HEK293 (cell line): ENCODE measurements around the gene CDH23.
A peak's percentile ranks its signal among the peaks of the same experiment; 100 is the strongest.

Experiments used
- CTCF ChIA-PET: fragments of 350-600 bp; formaldehyde crosslinking; extraction: SDS; loops from one replicate; lab custom pipeline; 2021; ENCODE audit warnings: antibody characterized with exemption; lab: Yijun Ruan, JAX
- POLR2A ChIA-PET: fragments of 300-600 bp; formaldehyde crosslinking; extraction: SDS; loops from one replicate; lab custom pipeline; 2020; ENCODE audit warnings: antibody characterized with exemption, inconsistent platforms; lab: Yijun Ruan, JAX
- H3K27ac ChIP-seq: fragments of 200-500 bp; sonication (Bioruptor generic); 2 replicates; pipeline ENCODE4 v1.5.1; 2014; ENCODE audit warnings: low read depth, low read length, control low read depth, inconsistent platforms; ENCODE audit errors: extremely low read depth
- H3K36me3 ChIP-seq, 2 experiments: fragments of 200-500 bp in 1 of 2; sonication (Bioruptor generic) in 1 of 2; 1 replicate in 1 of 2; 2 replicates in 1 of 2; pipeline ENCODE4 v1.5.1; 2014 to 2017; ENCODE audit warnings: inconsistent platforms in 2 of 2, low read length in 2 of 2; ENCODE audit not compliant: control insufficient read depth in 2 of 2, insufficient read depth in 1 of 2
- H3K4me1 ChIP-seq: fragments of 200-500 bp; sonication (Bioruptor generic); 2 replicates; pipeline ENCODE4 v1.5.1; 2014; ENCODE audit warnings: mild to moderate bottlenecking, low read length, inconsistent platforms; ENCODE audit not compliant: control insufficient read depth, insufficient read depth
- H3K4me3 ChIP-seq: 2 replicates; pipeline ENCODE4 v1.5.1; 2011; ENCODE audit warnings: low read depth, mild to moderate bottlenecking, control low read depth, low read length, moderate library complexity
- H3K9me3 ChIP-seq: fragments of 200-500 bp; sonication (Bioruptor generic); 2 replicates; pipeline ENCODE4 v1.5.1; 2014; ENCODE audit warnings: low read depth, low read length, inconsistent platforms; ENCODE audit not compliant: control insufficient read depth, insufficient read depth
- ELK4 ChIP-seq: IDR thresholded peaks from 2 replicates; pipeline ENCODE4 v1.6.1; 2011; ENCODE audit warnings: mild to moderate bottlenecking, low read depth, low read length, borderline replicate concordance
- GLI2 ChIP-seq: fragments of 450-650 bp; formaldehyde crosslinking; IDR thresholded peaks from 2 replicates; pipeline ENCODE4; 2017; ENCODE audit warnings: missing biosample characterization, missing genetic modification characterization, low read depth, borderline replicate concordance
- GLIS1 ChIP-seq: fragments of 450-650 bp; formaldehyde crosslinking; IDR thresholded peaks from 2 replicates; pipeline ENCODE4 v1.5.1; 2016; ENCODE audit warnings: missing biosample characterization, missing genetic modification characterization
- KLF7 ChIP-seq: fragments of 450-650 bp; formaldehyde crosslinking; IDR thresholded peaks from 2 replicates; pipeline ENCODE4 v1.5.1; 2016; ENCODE audit warnings: missing biosample characterization, missing genetic modification characterization, borderline replicate concordance
- SP7 ChIP-seq: fragments of 450-650 bp; formaldehyde crosslinking; IDR thresholded peaks from 2 replicates; pipeline ENCODE4 v1.5.1; 2016; ENCODE audit warnings: missing biosample characterization, missing genetic modification characterization
- YY2 ChIP-seq: fragments of 450-650 bp; formaldehyde crosslinking; IDR thresholded peaks from 2 replicates; pipeline ENCODE4 v1.5.1; 2016; ENCODE audit warnings: missing biosample characterization, missing genetic modification characterization
- ZBTB44 ChIP-seq: fragments of 450-650 bp; IDR thresholded peaks from 2 replicates; pipeline ENCODE4 v1.5.1; 2018; ENCODE audit warnings: missing biosample characterization, mild to moderate bottlenecking, missing genetic modification characterization
- ZBTB49 ChIP-seq: fragments of 450-650 bp; formaldehyde crosslinking; IDR thresholded peaks from 2 replicates; pipeline ENCODE4 v1.5.1; 2016; ENCODE audit warnings: missing biosample characterization, missing genetic modification characterization, low read depth
- ZEB2 ChIP-seq: fragments of 450-650 bp; formaldehyde crosslinking; IDR thresholded peaks from 2 replicates; pipeline ENCODE4 v1.5.1; 2016; ENCODE audit warnings: missing biosample characterization, missing genetic modification characterization
- ZFHX2 ChIP-seq: fragments of 450-650 bp; formaldehyde crosslinking; conservative IDR thresholded peaks from 2 replicates; pipeline ENCODE4 v1.5.1; 2016; ENCODE audit warnings: missing biosample characterization, missing genetic modification characterization
- ZFP3 ChIP-seq: fragments of 450-650 bp; formaldehyde crosslinking; IDR thresholded peaks from 2 replicates; pipeline ENCODE4 v1.5.1; 2016; ENCODE audit warnings: low read depth, missing biosample characterization, missing genetic modification characterization
- ZFP69B ChIP-seq: fragments of 450-650 bp; formaldehyde crosslinking; IDR thresholded peaks from 2 replicates; pipeline ENCODE4 v1.5.1; 2016; ENCODE audit warnings: missing biosample characterization, missing genetic modification characterization
- ZNF10 ChIP-seq: fragments of 450-650 bp; formaldehyde crosslinking; IDR thresholded peaks from 2 replicates; pipeline ENCODE4 v1.5.1; 2017; ENCODE audit warnings: missing biosample characterization, missing genetic modification characterization
- ZNF133 ChIP-seq: fragments of 450-650 bp; formaldehyde crosslinking; IDR thresholded peaks from 2 replicates; pipeline ENCODE4 v1.5.1; 2016; ENCODE audit warnings: missing biosample characterization, missing genetic modification characterization
- ZNF211 ChIP-seq: fragments of 450-650 bp; formaldehyde crosslinking; IDR thresholded peaks from 2 replicates; pipeline ENCODE4 v1.5.1; 2016; ENCODE audit warnings: low read depth, missing biosample characterization, missing genetic modification characterization
- ZNF449 ChIP-seq: fragments of 450-650 bp; formaldehyde crosslinking; IDR thresholded peaks from 2 replicates; pipeline ENCODE4 v1.5.1; 2017; ENCODE audit warnings: missing biosample characterization, mild to moderate bottlenecking, missing genetic modification characterization, moderate library complexity
- ZNF558 ChIP-seq: fragments of 450-650 bp; formaldehyde crosslinking; IDR thresholded peaks from 2 replicates; pipeline ENCODE4 v1.5.1; 2016; ENCODE audit warnings: missing biosample characterization, missing genetic modification characterization
- ZNF580 ChIP-seq: fragments of 450-650 bp; formaldehyde crosslinking; IDR thresholded peaks from 2 replicates; pipeline ENCODE4 v1.5.1; 2016; ENCODE audit warnings: missing biosample characterization, missing genetic modification characterization
- ZNF585B ChIP-seq: fragments of 450-650 bp; formaldehyde crosslinking; IDR thresholded peaks from 2 replicates; pipeline ENCODE4 v1.5.1; 2016; ENCODE audit warnings: missing biosample characterization, missing genetic modification characterization
- ZNF626 ChIP-seq: fragments of 450-650 bp; sonication (Bioruptor Pico); formaldehyde crosslinking; IDR thresholded peaks from 2 replicates; pipeline ENCODE4 v1.5.1; 2018; ENCODE audit warnings: missing biosample characterization, missing genetic modification characterization, inconsistent platforms
- ZNF660 ChIP-seq: fragments of 450-650 bp; IDR thresholded peaks from 2 replicates; pipeline ENCODE4 v1.5.1; 2018; ENCODE audit warnings: missing biosample characterization, mild to moderate bottlenecking, missing genetic modification characterization
- ZNF707 ChIP-seq: fragments of 450-650 bp; formaldehyde crosslinking; IDR thresholded peaks from 2 replicates; pipeline ENCODE4 v1.5.1; 2016; ENCODE audit warnings: missing biosample characterization, missing genetic modification characterization
- ZNF837 ChIP-seq: fragments of 450-650 bp; formaldehyde crosslinking; IDR thresholded peaks from 2 replicates; pipeline ENCODE4 v1.5.1; 2016; ENCODE audit warnings: missing biosample characterization, missing genetic modification characterization
- ZNF843 ChIP-seq: fragments of 450-650 bp; formaldehyde crosslinking; IDR thresholded peaks from 2 replicates; pipeline ENCODE4 v1.5.1; 2016; ENCODE audit warnings: missing biosample characterization, missing genetic modification characterization
- ZSCAN23 ChIP-seq: fragments of 450-650 bp; formaldehyde crosslinking; IDR thresholded peaks from 2 replicates; pipeline ENCODE4 v1.5.1; 2016; ENCODE audit warnings: missing biosample characterization, missing genetic modification characterization

CDH23 gene

GRCh38 chr10:71739358-71739900 lies 342.7 kb downstream of the CDH23 start:
- Histone ChIP-seq H3K27ac (no peak overlapping the region), H3K4me3 (no peak overlapping the region), H3K36me3 (no peaks in the 10 kb centered on the region), H3K9me3 (no peaks in the 10 kb centered on the region), H3K4me1 (no peaks in the 10 kb centered on the region)
- ChIA-PET CTCF (interaction anchor here (0.6 kb wide), 1 partner anchor 468 kb away, joined by 3 read pairs; no protein-coding TSS in a partner anchor), POLR2A (no interaction called here)
- TF ChIP-seq ZEB2 (tag by site-specific recombination), result no peak

GRCh38 chr10:71740069-71740653 lies 343.4 kb downstream of the CDH23 start:
- no peaks in the 10 kb centered on the region for H3K36me3 ChIP-seq
- CTCF ChIA-PET, result interaction anchor here (2.4 kb wide), 1 partner anchor 32 kb away, joined by 5 read pairs; the partner anchor contains the start of gene VSIR
- TF ChIP-seq ZNF585B (no peak), GLIS1 (tag by site-specific recombination) (no peak), SP7 (tag by site-specific recombination) (0 out of 2 replicates have a peak, but pooled peaks have one; percentile 36), ZBTB44 (tag by site-specific recombination) (peak; percentile 57; the same call in 1 of the 2 replicates)
- TF ChIP-seq, all 188 proteins: peak for 2
- Histone ChIP-seq H3K27ac (no peak overlapping the region), H3K9me3 (no peaks in the 10 kb centered on the region), H3K4me1 (no peaks in the 10 kb centered on the region), H3K4me3 (no peak overlapping the region)
- POLR2A ChIA-PET, result no interaction called here

GRCh38 chr10:71741029-71741428 lies 344.3 kb downstream of the CDH23 start:
- Histone ChIP-seq H3K9me3 (no peaks in the 10 kb centered on the region), H3K27ac (no peak overlapping the region)
- TF ChIP-seq ZNF133 (tag by site-specific recombination) (no peak), ZSCAN23 (no peak), ZFHX2 (tag by site-specific recombination) (no peak), ZFP69B (tag by site-specific recombination) (no peak), ZNF843 (tag by site-specific recombination) (no peak), ZNF449 (no peak), ZNF837 (tag by site-specific recombination) (no peak), ZNF211 (no peak), ZNF558 (tag by site-specific recombination) (no peak), ZNF580 (tag by site-specific recombination) (no peak), GLI2 (tag by site-specific recombination) (no peak), KLF7 (tag by site-specific recombination) (no peak), ZNF10 (no peak), ZBTB49 (tag by site-specific recombination) (no peak), ZNF707 (no peak), ZFP3 (tag by site-specific recombination) (no peak), ELK4 (no peak), ZNF626 (tag by site-specific recombination) (no peak), ZNF660 (tag by site-specific recombination) (no peak), YY2 (tag by site-specific recombination) (no peak)
- TF ChIP-seq, all 188 proteins: peak for 0
- CTCF ChIA-PET, result interaction anchor here (0.6 to 2.4 kb wide), 3 partner anchors 32 to 585 kb away, joined by 3 to 5 read pairs (median 3); partner anchors contain the start of gene VSIR
- no peak overlapping the region for H3K4me3 ChIP-seq
- POLR2A ChIA-PET, result no interaction called here
- H3K4me1 ChIP-seq, result no peaks in the 10 kb centered on the region
- no peaks in the 10 kb centered on the region for H3K36me3 ChIP-seq
